ENCODE data around the gene CAPRIN2. TPM values are rescaled to one million over a fixed set of nuclear protein-coding genes. Genes with fewer than 3 reads are reported as not detected.

The CAPRIN2 gene
- total RNA-seq, 1 donor from 2014 or later = 30.2 TPM

DNA sequence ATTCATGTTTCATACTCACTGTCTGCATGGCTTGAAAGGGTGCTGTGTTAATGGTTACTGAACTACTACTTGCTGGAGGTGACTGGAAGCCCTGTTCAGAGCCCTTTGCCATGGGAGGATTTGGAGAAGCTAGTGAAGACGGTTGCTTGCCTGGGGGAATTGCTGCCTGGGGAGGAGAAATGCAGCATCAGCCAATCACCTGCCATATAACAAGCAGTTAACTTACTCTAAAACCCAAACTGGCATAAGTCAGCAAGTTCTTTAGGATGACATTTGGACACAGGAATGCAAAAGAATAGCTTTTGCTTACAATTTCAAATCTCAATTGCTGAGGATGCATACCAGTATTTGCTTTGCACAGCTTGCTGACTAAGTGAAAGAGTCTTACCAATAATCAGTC, 35.7 kb downstream of the CAPRIN2 start:
- TF ChIP-seq, protein P1, sequence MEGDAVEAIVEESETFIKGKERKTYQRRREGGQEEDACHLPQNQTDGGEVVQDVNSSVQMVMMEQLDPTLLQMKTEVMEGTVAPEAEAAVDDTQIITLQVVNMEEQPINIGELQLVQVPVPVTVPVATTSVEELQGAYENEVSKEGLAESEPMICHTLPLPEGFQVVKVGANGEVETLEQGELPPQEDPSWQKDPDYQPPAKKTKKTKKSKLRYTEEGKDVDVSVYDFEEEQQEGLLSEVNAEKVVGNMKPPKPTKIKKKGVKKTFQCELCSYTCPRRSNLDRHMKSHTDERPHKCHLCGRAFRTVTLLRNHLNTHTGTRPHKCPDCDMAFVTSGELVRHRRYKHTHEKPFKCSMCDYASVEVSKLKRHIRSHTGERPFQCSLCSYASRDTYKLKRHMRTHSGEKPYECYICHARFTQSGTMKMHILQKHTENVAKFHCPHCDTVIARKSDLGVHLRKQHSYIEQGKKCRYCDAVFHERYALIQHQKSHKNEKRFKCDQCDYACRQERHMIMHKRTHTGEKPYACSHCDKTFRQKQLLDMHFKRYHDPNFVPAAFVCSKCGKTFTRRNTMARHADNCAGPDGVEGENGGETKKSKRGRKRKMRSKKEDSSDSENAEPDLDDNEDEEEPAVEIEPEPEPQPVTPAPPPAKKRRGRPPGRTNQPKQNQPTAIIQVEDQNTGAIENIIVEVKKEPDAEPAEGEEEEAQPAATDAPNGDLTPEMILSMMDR (IDR thresholded peaks at IDR 0.05; ENCODE audit: insufficient read depth, low read length, poor library complexity, severe bottlenecking) = no peak
- Histone ChIP-seq H3K27me3 (ENCODE audit: control insufficient read depth, insufficient read depth, low read length) (no peaks in the 10 kb centered on the region), H3K36me3 (ENCODE audit: control insufficient read depth, insufficient read depth, low read length) (no peaks in the 10 kb centered on the region), H3K4me3 (ENCODE audit: low read depth, low read length) (no peak overlapping the region)
- DNase-seq (ENCODE audit: low read depth) = no peak

DNA sequence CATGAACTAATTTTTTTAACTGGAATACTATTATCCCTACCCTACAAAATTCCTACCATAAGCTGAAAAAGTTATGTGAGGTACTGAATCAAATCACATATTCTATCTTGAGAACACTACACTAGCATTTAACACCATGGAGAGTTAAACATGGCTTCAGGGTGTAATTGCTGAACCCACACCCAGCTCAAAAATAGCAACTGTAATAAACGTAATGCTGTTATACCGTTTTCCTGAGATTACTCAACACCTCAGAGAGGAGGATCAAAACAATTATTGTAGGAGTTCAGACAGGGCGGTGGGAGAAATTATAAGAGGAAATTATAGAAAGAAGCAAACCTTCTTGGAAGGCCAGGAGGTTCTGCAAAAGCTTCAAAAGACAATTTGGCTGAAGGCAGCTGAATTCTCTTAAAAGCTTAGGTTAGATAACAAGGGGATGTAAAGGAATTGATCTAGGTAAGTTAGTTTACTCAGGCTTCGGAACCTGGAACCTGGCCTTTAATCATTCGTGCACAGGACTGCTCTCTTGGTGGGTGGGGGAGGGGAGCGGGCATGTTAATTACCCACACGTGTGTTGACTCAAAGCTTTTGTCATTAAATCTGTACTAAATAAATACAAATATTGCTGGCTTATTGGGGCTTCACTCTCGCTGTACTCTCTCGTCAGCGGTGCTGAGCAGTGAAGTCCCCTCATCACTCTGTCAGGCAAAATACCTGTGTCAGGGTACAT, 47.0 kb downstream of the CAPRIN2 start:
- H3K27me3 ChIP-seq (ENCODE audit: control insufficient read depth, insufficient read depth, low read length) = no peaks in the 10 kb centered on the region
- TF ChIP-seq, protein P1 (IDR thresholded peaks at IDR 0.05; ENCODE audit: insufficient read depth, low read length, poor library complexity, severe bottlenecking) = no peak
- H3K36me3 ChIP-seq (ENCODE audit: control insufficient read depth, insufficient read depth, low read length) = no peaks in the 10 kb centered on the region
- no peak overlapping the region for H3K4me3 ChIP-seq (ENCODE audit: low read depth, low read length)
- no peak for DNase-seq (ENCODE audit: low read depth)

DNA sequence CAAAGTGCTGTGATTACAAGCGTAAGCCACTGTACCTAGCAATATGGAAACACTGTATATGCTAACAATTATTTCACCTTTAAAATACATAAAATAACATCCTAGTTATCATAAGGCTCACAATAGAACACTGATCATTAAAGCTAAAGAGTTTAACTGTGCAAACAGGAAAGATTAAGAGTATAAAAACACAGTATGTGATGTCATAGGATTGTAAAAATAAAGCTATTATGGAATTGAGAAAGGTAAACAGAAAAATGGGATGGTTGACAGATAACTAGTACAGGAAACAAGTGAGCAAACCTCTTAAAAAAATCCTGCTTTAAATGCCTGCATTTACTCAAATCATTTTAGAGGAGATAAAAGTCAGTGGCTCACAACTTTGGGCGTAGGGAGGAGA, 48.3 kb downstream of the CAPRIN2 start:
- TF ChIP-seq, protein P1 (IDR thresholded peaks at IDR 0.05; ENCODE audit: insufficient read depth, low read length, poor library complexity, severe bottlenecking) = no peak
- no peak for DNase-seq (ENCODE audit: low read depth)

DNA sequence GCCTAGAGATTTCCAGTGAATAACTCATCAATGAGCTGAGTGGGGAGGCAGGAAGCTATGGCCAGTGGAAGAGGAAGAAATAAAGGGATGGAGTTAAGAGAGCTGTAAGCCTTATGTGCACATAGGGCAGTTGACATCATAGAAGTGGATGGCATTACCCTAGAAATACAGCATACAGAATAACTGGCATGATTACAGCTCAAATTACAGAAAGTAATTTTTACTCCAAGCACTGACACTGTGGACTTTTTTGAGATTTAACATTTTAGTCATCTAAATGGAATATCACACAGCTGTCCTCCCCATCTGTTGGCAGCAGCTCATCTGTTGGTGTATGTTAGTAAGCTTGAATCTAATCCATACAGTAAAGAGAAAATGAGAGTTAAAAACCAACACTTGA, 53.7 kb downstream of the CAPRIN2 start:
- Histone ChIP-seq H3K4me3 (ENCODE audit: low read depth, low read length) (no peak overlapping the region), H3K36me3 (ENCODE audit: control insufficient read depth, insufficient read depth, low read length) (no peaks in the 10 kb centered on the region), H3K27me3 (ENCODE audit: control insufficient read depth, insufficient read depth, low read length) (no peaks in the 10 kb centered on the region)
- TF ChIP-seq, protein P1 (IDR thresholded peaks at IDR 0.05; ENCODE audit: insufficient read depth, low read length, poor library complexity, severe bottlenecking) = no peak
- DNase-seq (ENCODE audit: low read depth) = no peak

More for the DNA sequence above, 48.3 kb downstream of the CAPRIN2 start:
- Histone ChIP-seq H3K4me3 (ENCODE audit: low read depth, low read length) (no peak overlapping the region), H3K27me3 (ENCODE audit: control insufficient read depth, insufficient read depth, low read length) (no peaks in the 10 kb centered on the region), H3K36me3 (ENCODE audit: control insufficient read depth, insufficient read depth, low read length) (no peaks in the 10 kb centered on the region)

DNA sequence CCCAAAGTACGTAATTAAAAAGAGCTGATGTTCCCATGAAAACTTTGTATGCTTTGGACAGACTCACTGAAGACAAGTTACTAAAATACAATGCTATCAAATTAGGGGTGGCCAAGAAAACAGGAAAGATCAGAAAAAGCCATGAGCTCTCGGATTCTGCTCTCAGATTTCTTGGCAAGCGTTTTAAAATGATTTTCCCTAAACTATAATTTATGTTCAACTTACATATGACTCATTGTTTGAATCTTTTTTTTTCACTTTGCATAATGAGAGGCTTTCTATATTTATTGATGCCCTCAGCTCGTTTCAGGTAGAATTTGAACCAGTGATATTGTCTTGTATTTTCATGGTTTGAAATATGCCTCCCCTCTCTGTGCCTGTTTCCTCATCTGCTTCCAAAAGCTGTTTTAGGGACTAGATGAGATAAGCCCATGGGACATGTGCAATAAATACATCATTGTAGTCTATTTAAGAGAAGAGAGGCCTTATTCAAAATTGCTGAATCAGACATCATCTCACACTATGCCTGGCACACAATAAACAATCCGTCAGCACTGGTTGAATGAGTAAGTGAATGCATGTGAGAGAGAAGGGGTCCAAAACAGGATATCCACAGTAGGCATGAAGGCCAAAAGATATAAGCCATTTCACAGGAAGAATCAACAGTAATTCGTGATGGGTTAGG, 54.4 kb downstream of the CAPRIN2 start:
- Histone ChIP-seq H3K4me3 (ENCODE audit: low read depth, low read length) (no peak overlapping the region), H3K27me3 (ENCODE audit: control insufficient read depth, insufficient read depth, low read length) (no peaks in the 10 kb centered on the region), H3K36me3 (ENCODE audit: control insufficient read depth, insufficient read depth, low read length) (no peaks in the 10 kb centered on the region)
- no peak for DNase-seq (ENCODE audit: low read depth)
- TF ChIP-seq, protein P1 (IDR thresholded peaks at IDR 0.05; ENCODE audit: insufficient read depth, low read length, poor library complexity, severe bottlenecking) = no peak
